ENCODE data around the gene RGS1.
A peak's percentile ranks its signal among the peaks of the same experiment; 100 is the strongest.

RGS1 gene

GRCh38 chr1:192588546-192588945, 13.0 kb downstream of the RGS1 start:
- H3K4me3 Mint-ChIP-seq, result no peak overlapping the region
- DNase-seq (ENCODE audit: low spot score in 2 of 2) (no peak), ATAC-seq (no peak)
- no peaks in the 10 kb centered on the region for H3K36me3 Mint-ChIP-seq
- peaks cover 6% of the 10 kb centered on the region for H3K4me1 Mint-ChIP-seq
- no peak overlapping the region for H3K27ac Mint-ChIP-seq
- H3K9me3 Mint-ChIP-seq, result no peaks in the 10 kb centered on the region

- ATAC-seq (no peak), DNase-seq (ENCODE audit: low spot score in 2 of 2) (no peak)
- H3K27ac Mint-ChIP-seq, result peak overlapping the region; percentile 35
- H3K4me1 Mint-ChIP-seq, result peaks cover 6% of the 10 kb centered on the region
- no peak overlapping the region for H3K4me3 Mint-ChIP-seq
- H3K36me3 Mint-ChIP-seq, result no peaks in the 10 kb centered on the region
- no peaks in the 10 kb centered on the region for H3K9me3 Mint-ChIP-seq
Measured at GRCh38 chr1:192589813-192590212, 14.2 kb downstream of the RGS1 start.

- no peak for DNase-seq (ENCODE audit: low spot score in 2 of 2)
- H3K9me3 Mint-ChIP-seq, result no peaks in the 10 kb centered on the region
Measured at GRCh38 chr1:192592517-192592916, 16.9 kb downstream of the RGS1 start.

GRCh38 chr1:192592981-192593708, 17.6 kb downstream of the RGS1 start:
- H3K36me3 Mint-ChIP-seq, result no peaks in the 10 kb centered on the region
- ATAC-seq (no peak), DNase-seq (ENCODE audit: low spot score in 2 of 2) (no peak)
- peaks cover under 1% of the 10 kb centered on the region for H3K4me1 Mint-ChIP-seq
- H3K27ac Mint-ChIP-seq, result no peak overlapping the region
- no peak overlapping the region for H3K4me3 Mint-ChIP-seq
- no peaks in the 10 kb centered on the region for H3K9me3 Mint-ChIP-seq

More at GRCh38 chr1:192592517-192592916, 16.9 kb downstream of the RGS1 start:
- H3K4me1 Mint-ChIP-seq, result peaks cover 6% of the 10 kb centered on the region
- no peak for ATAC-seq
- H3K27ac Mint-ChIP-seq, result no peak overlapping the region
- H3K36me3 Mint-ChIP-seq, result no peaks in the 10 kb centered on the region
- H3K4me3 Mint-ChIP-seq, result no peak overlapping the region

- Mint-ChIP-seq H3K27ac (no peak overlapping the region), H3K4me1 (peaks cover 15% of the 10 kb centered on the region), H3K36me3 (no peaks in the 10 kb centered on the region), H3K9me3 (no peaks in the 10 kb centered on the region), H3K4me3 (no peak overlapping the region)
- DNase-seq (ENCODE audit: low spot score in 2 of 2), result no peak
- no peak for ATAC-seq
Measured at GRCh38 chr1:192595299-192595698, 19.7 kb downstream of the RGS1 start.

- no peaks in the 10 kb centered on the region for H3K36me3 Mint-ChIP-seq
- H3K4me1 Mint-ChIP-seq, result peaks cover 46% of the 10 kb centered on the region
- peak overlapping the region; percentile 38 for H3K27ac Mint-ChIP-seq
- DNase-seq (ENCODE audit: low spot score in 2 of 2), result no peak
- no peaks in the 10 kb centered on the region for H3K9me3 Mint-ChIP-seq
- ATAC-seq, result no peak
- H3K4me3 Mint-ChIP-seq, result no peak overlapping the region
Measured at GRCh38 chr1:192598589-192598988, 23.0 kb downstream of the RGS1 start.

- ATAC-seq, result peak; percentile 52
Measured at GRCh38 chr1:192600275-192600674, 24.7 kb downstream of the RGS1 start.

GRCh38 chr1:192601143-192601542, 25.6 kb downstream of the RGS1 start:
- Mint-ChIP-seq H3K36me3 (no peaks in the 10 kb centered on the region), H3K9me3 (no peaks in the 10 kb centered on the region), H3K27ac (no peak overlapping the region), H3K4me1 (peaks cover 60% of the 10 kb centered on the region), H3K4me3 (peak overlapping the region; percentile 5)
- ATAC-seq, result peak; percentile 83
- no peak for DNase-seq (ENCODE audit: low spot score in 2 of 2)

More at GRCh38 chr1:192600275-192600674, 24.7 kb downstream of the RGS1 start:
- Mint-ChIP-seq H3K4me3 (no peak overlapping the region), H3K36me3 (no peaks in the 10 kb centered on the region), H3K27ac (no peak overlapping the region), H3K9me3 (no peaks in the 10 kb centered on the region), H3K4me1 (peaks cover 53% of the 10 kb centered on the region)
- no peak for DNase-seq (ENCODE audit: low spot score in 2 of 2)

- peak; percentile 60 for ATAC-seq
- no peaks in the 10 kb centered on the region for H3K36me3 Mint-ChIP-seq
- H3K4me1 Mint-ChIP-seq, result peaks cover 60% of the 10 kb centered on the region
- peak overlapping the region; percentile 5 for H3K4me3 Mint-ChIP-seq
- H3K27ac Mint-ChIP-seq, result no peak overlapping the region
- DNase-seq (ENCODE audit: low spot score in 2 of 2), result no peak
- H3K9me3 Mint-ChIP-seq, result no peaks in the 10 kb centered on the region
Measured at GRCh38 chr1:192601567-192601966, 26.0 kb downstream of the RGS1 start.

- ATAC-seq (no peak), DNase-seq (ENCODE audit: low spot score in 2 of 2) (no peak)
- H3K9me3 Mint-ChIP-seq, result no peaks in the 10 kb centered on the region
- no peaks in the 10 kb centered on the region for H3K36me3 Mint-ChIP-seq
- H3K4me1 Mint-ChIP-seq, result peaks cover 60% of the 10 kb centered on the region
- H3K27ac Mint-ChIP-seq, result peak overlapping the region; percentile 3
- no peak overlapping the region for H3K4me3 Mint-ChIP-seq
Measured at GRCh38 chr1:192602757-192603156, 27.2 kb downstream of the RGS1 start.

GRCh38 chr1:192603218-192603787, 27.7 kb downstream of the RGS1 start:
- peak overlapping the region; percentile 3 for H3K27ac Mint-ChIP-seq
- H3K9me3 Mint-ChIP-seq, result no peaks in the 10 kb centered on the region
- no peaks in the 10 kb centered on the region for H3K36me3 Mint-ChIP-seq
- DNase-seq (ENCODE audit: low spot score in 2 of 2), result no peak
- H3K4me3 Mint-ChIP-seq, result no peak overlapping the region
- no peak for ATAC-seq
- peaks cover 60% of the 10 kb centered on the region for H3K4me1 Mint-ChIP-seq

- H3K27ac Mint-ChIP-seq, result peak overlapping the region; percentile 16
- peak; percentile 32 for ATAC-seq
Measured at GRCh38 chr1:192604979-192605620, 29.5 kb downstream of the RGS1 start.

GRCh38 chr1:192608671-192609070, 33.1 kb downstream of the RGS1 start:
- H3K36me3 Mint-ChIP-seq, result no peaks in the 10 kb centered on the region
- H3K9me3 Mint-ChIP-seq, result no peaks in the 10 kb centered on the region
- DNase-seq (ENCODE audit: low spot score in 2 of 2) (no peak), ATAC-seq (no peak)
- no peak overlapping the region for H3K27ac Mint-ChIP-seq
- H3K4me1 Mint-ChIP-seq, result peaks cover 21% of the 10 kb centered on the region
- peak overlapping the region; percentile 17 for H3K4me3 Mint-ChIP-seq

More at GRCh38 chr1:192604979-192605620, 29.5 kb downstream of the RGS1 start:
- Mint-ChIP-seq H3K4me1 (peaks cover 55% of the 10 kb centered on the region), H3K36me3 (no peaks in the 10 kb centered on the region), H3K9me3 (no peaks in the 10 kb centered on the region), H3K4me3 (no peak overlapping the region)
- no peak for DNase-seq (ENCODE audit: low spot score in 2 of 2)

- no peaks in the 10 kb centered on the region for H3K9me3 Mint-ChIP-seq
- peaks cover 21% of the 10 kb centered on the region for H3K4me1 Mint-ChIP-seq
- H3K4me3 Mint-ChIP-seq, result peak overlapping the region; percentile 17
- DNase-seq (ENCODE audit: low spot score in 2 of 2) (peak; percentile 11 to 73), ATAC-seq (peak; percentile 96)
- H3K27ac Mint-ChIP-seq, result no peak overlapping the region
- H3K36me3 Mint-ChIP-seq, result no peaks in the 10 kb centered on the region
Measured at GRCh38 chr1:192609110-192610079, 33.8 kb downstream of the RGS1 start.

All from stimulated activated effector memory CD8-positive, alpha-beta T cell treated with anti-CD3 and anti-CD28 coated beads, Interleukin-12 subunit alpha, Interleukin-12 subunit beta, amount 100 ng/mL, for 72 hours (primary cell).